GM12891 (cell line): ENCODE data around the gene LRRC4B.

ENCODE experiments used
- PAX5 ChIP-seq: IDR thresholded peaks from 2 replicates; pipeline ENCODE4 v1.6.1; 2011; ENCODE audit warnings: low read length, moderate library complexity, mild to moderate bottlenecking; ENCODE audit not compliant: insufficient read depth, severe bottlenecking
- POLR2A ChIP-seq: IDR thresholded peaks from 2 replicates; pipeline ENCODE4 v1.6.1; 2011; ENCODE audit warnings: low read depth, low read length, control low read depth
- POLR2AphosphoS5 ChIP-seq: IDR thresholded peaks from 2 replicates; pipeline ENCODE4 v1.6.1; 2011; ENCODE audit warnings: low read depth, low read length, control low read depth
- SPI1 ChIP-seq: IDR thresholded peaks from 2 replicates; pipeline ENCODE4 v1.6.1; 2011; ENCODE audit warnings: low read depth, low read length, control low read depth
- TAF1 ChIP-seq: IDR thresholded peaks from 2 replicates; pipeline ENCODE4 v1.6.1; 2011; ENCODE audit warnings: low read depth, low read length, control low read depth

DNA sequence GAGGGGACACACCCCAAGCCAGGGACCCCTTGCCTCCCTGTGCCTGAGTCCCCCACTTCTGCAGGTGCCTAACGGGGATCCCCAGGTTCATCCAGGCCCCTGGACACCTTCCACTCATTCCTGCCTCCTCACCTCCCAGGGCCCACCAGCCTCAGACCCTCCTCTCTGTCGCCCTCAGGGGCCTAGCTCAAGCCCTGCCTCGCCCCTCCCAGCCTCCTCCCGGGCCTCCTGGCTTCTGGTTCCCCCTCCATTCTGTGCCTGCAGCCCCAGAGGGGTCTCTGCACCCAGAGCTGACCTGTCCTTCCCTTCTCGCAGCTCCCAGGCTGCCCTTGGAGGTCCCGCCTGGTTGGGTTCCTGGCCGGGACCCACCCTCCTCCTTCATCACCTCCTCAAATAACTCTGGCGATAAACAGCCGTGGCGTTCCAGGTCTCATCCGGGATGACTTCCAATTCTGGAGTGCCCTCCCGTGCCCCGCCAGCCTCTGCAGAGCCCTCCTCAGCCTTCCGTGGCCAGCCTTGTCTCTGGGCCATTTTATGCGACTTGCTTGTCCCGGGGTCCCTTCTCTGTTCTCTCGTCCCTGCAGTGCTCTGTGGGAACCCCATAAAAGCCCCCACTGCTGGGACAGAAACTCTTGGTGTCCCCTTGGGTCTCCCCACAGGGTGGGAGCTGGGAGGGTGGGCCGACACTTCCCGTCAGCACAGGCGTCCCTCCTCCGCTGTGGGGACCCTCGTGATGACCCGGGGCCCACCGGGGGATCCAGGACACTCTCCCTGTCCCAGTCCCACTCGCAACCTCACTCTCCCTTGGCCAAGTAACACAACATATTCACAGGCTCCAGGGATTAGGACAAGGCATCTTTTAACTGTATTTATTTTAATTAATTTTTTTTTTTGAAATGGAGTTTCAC is 66.4 kb downstream of the LRRC4B start:
- no peak for TF ChIP-seq POLR2AphosphoS5
- TF ChIP-seq POLR2A = no peak
- no peak for TF ChIP-seq TAF1
- no peak for TF ChIP-seq SPI1
- no peak for TF ChIP-seq PAX5
